OCI-M2 (cell line): ENCODE results near the gene MOB3B.
"Not testable (repeated sequence)": the region's sequence is repeated elsewhere in the genome, so short reads cannot be mapped to it uniquely, and the experiment has no call there.

Source experiments
- DNase-seq: peaks from one replicate; lab custom pipeline; 2025; ENCODE audit not compliant: unreplicated experiment; lab: John Stamatoyannopoulos, UW

Gene MOB3B

DNA sequence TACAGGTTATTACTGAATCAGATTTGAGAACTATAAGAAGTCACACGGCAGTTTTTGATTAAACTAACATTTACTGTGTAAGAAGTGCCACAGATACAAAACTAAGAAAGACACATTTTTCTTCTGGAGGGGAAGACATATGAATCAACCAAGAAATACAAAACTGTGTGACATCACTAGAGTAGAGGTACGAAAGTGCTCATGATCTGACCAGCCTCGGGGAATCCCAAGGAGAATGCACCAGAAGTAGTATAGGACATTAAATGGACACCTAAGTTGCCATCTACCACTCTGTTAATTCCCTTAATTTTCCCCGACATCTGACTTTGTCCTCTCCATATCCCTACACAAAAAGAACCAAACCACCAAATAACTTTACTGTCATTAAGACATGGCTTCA, 10.8 kb downstream of the MOB3B start:
- DNase-seq, result no peak

DNA sequence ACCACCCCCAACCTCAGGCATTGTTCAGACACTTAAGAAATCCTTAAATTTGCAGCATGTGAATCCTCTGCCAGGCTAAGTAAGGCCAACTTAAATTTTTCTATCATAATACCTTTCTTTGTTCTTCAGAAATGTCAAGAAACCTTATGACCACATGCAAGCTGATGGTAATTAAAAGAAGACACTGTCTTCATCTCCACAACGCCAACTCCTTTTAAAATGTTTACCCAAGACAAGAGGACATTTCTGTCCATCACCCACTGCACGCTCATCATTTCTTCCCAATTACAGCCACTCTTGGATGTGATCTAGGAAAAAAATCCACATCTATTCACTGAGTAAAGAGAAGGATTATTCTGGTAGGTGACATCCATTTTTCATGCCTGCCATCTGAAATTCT, 11.6 kb downstream of the MOB3B start:
- no peak for DNase-seq

DNA sequence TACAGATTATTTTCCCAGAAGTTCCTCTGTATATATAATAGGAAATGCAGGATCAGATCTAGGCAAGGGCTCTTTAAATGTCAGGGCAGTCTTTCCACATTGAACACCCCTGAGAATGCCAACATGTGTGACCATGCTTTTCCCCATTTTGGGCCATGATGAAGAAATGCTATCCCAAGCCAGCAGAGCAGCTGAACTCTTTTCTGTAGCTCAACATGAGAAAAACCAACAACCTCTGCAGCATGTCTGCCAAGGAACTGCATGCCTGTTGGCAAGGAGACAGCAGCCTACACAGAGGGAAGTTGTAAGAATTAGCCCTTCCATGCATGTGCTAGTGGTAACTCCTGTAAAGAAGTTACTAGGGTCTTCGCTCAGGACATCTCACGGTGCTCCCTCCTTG, 15.1 kb downstream of the MOB3B start:
- DNase-seq, result no peak

- no peak for DNase-seq
Measured at GRCh38 chr9:27511771-27512170, 17.8 kb downstream of the MOB3B start.

DNA sequence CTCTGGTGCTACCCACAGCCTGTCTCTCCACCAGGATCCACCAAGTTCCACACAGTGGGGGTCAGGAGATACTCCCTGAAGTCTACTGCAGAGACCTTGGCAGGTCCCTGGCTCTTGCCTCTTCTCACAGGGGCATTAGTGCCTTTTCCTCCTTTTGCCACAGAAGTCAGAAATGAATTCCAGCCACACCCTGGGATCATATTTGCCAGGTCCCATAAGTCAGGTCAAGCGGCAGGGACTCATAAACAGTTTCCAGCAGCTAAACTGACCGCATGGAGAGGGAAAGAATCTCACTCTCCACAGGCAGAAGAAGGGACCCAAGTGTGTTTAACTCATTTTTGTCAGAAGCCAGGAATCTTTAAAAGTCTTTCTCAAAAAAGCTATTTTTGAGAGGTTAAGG, 18.8 kb downstream of the MOB3B start:
- DNase-seq, result no peak

GRCh38 chr9:27506981-27507380, 22.6 kb downstream of the MOB3B start:
- DNase-seq, result no peak

GRCh38 chr9:27505744-27506161, 23.9 kb downstream of the MOB3B start:
- DNase-seq, result no peak

DNA sequence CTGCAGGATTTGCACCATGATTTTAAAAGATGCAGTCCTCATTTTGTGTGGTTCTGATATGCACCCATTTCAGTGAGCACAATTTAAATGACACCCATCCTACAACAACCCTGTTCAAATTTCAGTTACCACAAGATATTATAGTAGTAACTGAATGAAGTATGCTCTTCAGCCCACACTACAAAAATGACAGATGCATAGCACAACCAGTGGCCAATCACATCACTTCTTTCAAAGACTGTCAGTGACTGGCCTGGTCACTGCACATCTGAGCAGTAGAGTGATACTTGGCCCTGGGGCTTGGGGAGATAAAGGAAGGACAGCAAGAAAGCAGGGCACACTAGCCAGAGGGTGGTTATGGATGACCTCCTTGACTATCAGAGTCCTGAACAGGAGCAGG, 25.4 kb downstream of the MOB3B start:
- no peak for DNase-seq

- no peak for DNase-seq
Measured at GRCh38 chr9:27503623-27504022, 26.0 kb downstream of the MOB3B start.

DNA sequence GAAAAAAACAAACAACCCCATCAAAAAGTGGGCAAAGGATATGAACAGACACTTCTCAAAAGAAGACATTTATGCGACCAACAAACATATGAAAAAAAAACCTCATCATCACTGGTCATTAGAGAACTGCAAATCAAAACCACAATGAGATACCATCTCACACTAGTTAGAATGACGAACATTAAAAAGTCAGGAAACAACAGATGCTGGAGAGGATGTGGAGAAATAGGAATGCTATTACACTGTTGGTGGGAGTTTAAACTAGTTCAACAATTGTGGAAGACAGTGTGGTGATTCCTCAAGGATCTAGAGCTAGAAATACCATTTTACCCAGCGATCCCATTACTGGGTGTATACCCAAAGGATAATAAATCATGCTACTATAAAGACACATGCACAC, 28.7 kb downstream of the MOB3B start:
- not testable (repeated sequence) for DNase-seq

DNA sequence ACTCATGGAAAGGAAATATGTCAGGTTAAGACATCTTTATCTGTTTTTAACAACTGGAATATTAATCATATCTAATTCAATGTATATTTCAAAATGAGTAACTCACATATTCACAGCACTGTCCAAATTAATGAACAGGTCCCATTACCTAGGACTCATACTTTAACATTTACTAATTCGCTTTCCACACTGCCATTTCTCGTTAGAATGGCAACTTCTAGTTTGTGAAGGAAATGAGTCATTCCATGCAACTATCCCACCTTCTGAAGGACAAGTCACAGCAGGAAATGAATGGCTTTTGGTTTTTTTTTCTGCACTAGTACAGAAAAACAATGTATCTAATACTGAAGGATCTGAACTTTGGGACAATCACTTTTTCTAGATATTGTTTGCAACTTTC, 30.2 kb downstream of the MOB3B start:
- no peak for DNase-seq

GRCh38 chr9:27497883-27498417, 31.7 kb downstream of the MOB3B start:
- no peak for DNase-seq

DNA sequence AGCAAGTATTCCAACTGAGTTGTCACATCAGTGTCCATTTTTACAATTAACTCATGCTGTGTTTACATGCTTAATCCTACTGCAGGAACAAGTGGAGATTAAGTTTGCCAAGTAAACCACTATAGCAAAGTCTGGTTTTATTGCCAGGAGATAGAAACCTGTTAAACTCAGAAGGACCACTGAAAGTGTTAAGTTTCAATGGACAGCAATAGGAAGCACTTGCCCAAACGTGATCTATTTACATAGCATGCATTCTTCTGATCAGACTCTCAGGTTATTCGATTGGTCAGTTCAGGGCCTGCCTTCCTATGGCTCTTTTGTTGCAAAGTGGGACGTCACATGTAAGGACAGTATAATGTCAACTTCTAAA, 33.5 kb downstream of the MOB3B start:
- no peak for DNase-seq

DNA sequence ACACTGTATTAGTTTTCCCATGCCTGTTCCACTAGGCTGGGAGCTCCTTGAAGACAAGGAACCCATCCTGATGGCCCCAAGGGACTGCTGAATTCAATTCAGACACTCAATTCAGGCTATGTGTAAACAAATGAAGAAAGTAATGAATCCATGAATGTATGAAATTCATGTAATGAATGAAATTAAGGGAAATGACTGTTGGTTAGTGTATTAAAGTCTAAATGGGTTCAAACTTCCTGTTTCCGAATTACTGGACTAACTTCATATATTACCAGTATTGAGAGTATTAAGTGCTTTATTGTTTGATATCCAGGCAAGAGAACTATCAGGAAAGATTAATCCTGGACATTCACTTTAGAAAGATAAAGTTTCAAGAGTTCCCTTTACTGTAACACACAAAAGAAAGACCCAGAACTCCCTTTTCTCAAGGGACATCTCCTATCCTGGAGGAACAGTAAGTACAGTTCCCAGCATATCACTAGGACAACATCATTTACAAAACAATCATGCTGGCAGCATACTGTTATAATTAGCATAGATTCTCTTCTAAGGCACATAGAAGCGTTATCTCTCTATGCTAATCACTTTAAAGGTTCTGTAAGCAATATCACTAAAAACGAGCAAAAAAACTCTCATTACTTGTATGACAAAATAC, 34.0 kb downstream of the MOB3B start:
- DNase-seq, result no peak

- DNase-seq, result no peak
Measured at GRCh38 chr9:27491154-27491553, 38.5 kb downstream of the MOB3B start.

- DNase-seq, result no peak
Measured at GRCh38 chr9:27489087-27489876, 40.3 kb downstream of the MOB3B start.

DNA sequence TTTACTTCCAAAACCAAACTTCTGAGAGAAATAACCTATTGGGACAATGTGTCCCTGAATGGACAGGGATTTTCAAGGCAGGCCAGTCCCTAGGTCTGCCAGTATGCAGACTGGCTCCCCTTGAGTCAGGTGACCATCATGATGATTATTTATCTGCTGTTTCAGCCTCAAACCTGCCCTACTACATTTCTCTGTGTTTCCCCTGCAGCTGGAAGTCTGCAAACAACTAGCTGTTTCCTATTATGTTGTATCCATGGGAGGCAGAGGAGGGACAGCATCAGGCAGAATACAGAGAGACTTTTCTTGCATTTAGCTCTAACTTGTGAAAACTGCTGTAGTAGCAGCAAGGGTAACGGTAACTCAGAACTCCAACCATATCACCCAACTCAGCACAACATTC, 41.7 kb downstream of the MOB3B start:
- DNase-seq, result no peak

GRCh38 chr9:27487128-27487640, 42.4 kb downstream of the MOB3B start:
- no peak for DNase-seq

DNA sequence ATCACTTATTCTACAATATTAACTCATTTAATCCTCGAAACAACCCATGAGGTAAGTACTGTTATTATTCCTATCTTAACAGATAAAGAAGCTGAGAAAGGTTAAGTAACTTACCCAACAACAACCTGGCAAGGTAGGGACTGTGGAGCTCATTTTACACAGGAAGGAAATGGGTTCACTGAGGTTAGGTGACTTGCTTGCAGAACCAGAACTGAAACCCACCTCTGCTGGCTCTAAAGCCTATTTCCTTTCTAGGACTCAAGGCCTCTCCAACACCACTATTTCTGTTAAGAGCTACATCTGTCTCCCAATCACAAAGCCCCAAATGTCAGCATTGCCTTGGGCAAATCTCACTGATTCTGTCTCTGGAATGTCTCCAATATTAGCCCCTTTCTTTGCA, 44.5 kb downstream of the MOB3B start:
- no peak for DNase-seq

- DNase-seq, result no peak
Measured at GRCh38 chr9:27483576-27483975, 46.0 kb downstream of the MOB3B start.

DNA sequence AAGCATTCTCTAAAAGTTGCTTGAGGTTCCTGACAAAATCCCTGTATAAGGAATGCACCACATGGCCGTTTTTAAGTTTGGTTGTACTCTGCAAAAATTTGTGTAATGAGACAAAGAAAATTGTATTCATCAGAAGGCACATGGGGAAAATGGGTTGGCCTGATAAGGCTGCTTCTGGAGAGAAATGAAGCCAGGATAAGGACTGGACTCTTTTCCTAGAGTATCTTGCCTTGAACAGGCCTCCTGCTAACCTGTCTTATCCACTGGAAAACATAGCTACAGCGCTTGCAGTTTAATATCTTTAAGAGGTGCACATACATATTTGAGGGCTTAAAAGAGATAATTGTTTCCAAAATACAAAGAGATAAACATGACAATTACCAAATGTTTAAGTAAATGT, 46.9 kb downstream of the MOB3B start:
- no peak for DNase-seq

- no peak for DNase-seq
Measured at GRCh38 chr9:27478322-27478721, 51.3 kb downstream of the MOB3B start.
